ENCODE measurements around the gene SULT1A2. TPM values are rescaled to one million over a fixed set of nuclear protein-coding genes. Genes with fewer than 3 reads are reported as not detected.

The SULT1A2 gene
- total RNA-seq, 1 donor from 2014 or later, result 13.0 TPM

DNA sequence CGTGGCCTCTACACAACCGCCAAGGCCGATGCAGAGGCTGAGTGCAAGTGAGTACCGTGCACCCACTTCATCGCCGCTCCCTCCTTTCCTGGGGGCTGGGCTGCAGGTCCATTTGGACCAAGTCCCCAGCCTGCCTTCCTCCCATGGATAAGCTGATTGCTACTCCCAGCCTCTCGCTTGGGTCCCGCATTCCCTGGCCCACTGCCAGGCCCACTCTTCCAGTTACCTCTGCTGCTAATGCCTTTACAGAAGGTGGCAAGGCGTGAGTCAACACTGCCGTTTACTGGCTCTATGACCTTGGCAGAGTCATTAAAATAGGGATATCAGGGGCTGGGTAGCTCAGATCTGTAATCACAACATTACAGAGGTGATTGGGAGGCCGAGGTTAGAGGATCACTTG is 11.2 kb downstream of the SULT1A2 start:
- intact Hi-C loops (cut with DNase I), result no loop called here
- Histone ChIP-seq H3K27ac (no peak overlapping the region), H3K9me3 (no peaks in the 10 kb centered on the region), H3K27me3 (no peaks in the 10 kb centered on the region), H3K4me3 (no peak overlapping the region), H3K4me1 (no peaks in the 10 kb centered on the region), H3K36me3 (peaks cover 80% of the 10 kb centered on the region)
- ATAC-seq (peak; percentile 67), DNase-seq (no peak)
- TF ChIP-seq, protein P1, sequence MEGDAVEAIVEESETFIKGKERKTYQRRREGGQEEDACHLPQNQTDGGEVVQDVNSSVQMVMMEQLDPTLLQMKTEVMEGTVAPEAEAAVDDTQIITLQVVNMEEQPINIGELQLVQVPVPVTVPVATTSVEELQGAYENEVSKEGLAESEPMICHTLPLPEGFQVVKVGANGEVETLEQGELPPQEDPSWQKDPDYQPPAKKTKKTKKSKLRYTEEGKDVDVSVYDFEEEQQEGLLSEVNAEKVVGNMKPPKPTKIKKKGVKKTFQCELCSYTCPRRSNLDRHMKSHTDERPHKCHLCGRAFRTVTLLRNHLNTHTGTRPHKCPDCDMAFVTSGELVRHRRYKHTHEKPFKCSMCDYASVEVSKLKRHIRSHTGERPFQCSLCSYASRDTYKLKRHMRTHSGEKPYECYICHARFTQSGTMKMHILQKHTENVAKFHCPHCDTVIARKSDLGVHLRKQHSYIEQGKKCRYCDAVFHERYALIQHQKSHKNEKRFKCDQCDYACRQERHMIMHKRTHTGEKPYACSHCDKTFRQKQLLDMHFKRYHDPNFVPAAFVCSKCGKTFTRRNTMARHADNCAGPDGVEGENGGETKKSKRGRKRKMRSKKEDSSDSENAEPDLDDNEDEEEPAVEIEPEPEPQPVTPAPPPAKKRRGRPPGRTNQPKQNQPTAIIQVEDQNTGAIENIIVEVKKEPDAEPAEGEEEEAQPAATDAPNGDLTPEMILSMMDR (IDR thresholded peaks at IDR 0.05), result no peak

DNA sequence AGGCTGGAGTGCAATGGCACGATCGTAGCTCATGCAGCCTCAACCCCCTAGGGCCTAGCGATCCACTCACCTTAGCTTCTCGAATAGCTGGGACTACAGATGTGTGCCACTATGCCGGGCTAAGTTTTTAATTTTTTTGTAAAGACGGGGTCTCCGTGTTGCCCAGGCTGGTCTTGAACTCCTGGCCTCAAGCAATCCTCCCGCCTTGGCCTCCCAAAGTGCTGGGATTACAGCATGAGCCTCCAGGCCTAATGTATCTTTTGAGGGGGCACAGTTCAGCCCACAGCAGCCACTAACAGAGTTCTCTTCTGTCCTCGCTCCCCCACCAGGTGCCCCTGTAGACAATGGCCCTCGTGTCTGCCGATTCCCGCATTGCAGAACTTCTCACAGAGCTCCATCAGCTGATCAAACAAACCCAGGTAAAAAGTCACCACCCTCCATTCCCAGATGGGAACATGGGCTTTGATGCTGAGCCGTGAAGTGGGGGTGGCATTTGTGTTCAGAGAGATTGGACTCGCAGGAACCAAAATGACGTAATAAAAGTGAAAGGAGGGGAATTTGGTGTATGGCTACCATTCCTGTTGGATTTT is 16.0 kb downstream of the SULT1A2 start:
- DNase-seq (no peak), ATAC-seq (no peak)
- no peak overlapping the region for H3K27ac ChIP-seq
- no peak overlapping the region for H3K4me3 ChIP-seq
- TF ChIP-seq, protein P1 (IDR thresholded peaks at IDR 0.05), result no peak
- H3K9me3 ChIP-seq, result no peaks in the 10 kb centered on the region
- intact Hi-C loops (cut with DNase I), result no loop called here
- no peaks in the 10 kb centered on the region for H3K27me3 ChIP-seq
- H3K4me1 ChIP-seq, result no peaks in the 10 kb centered on the region
- H3K36me3 ChIP-seq, result peaks cover 45% of the 10 kb centered on the region

DNA sequence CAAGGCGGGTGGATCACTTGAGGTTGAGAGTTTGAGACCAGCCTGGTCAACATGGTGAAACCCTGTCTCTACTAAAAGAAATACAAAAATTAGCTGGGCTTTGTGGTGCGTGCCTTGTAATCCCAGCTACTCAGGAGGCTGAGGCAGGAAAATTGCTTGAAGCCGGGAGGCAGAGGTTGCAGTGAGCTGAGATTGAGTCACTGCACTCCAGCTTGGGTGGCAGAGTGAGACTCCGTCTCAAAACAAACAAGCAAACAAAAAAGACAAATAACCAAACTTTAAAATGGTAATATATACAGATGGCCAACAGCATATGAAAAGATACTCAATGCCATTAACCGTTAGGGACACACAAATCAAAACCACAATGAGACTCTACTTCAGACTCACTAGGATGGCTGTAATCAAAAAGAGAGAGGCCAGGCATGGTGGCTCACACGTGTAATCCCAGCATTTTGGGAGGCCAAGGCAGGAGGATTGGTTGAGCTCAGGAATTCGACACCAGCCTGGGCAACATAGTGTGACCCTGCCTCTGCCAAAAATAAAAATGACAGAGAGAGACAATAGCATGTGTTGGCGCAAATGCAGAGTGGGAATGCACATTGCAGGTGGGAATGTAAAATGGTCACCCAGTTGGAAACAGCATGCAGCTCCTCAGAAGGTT is 21.3 kb downstream of the SULT1A2 start:
- peaks cover 27% of the 10 kb centered on the region for H3K4me1 ChIP-seq
- no peaks in the 10 kb centered on the region for H3K9me3 ChIP-seq
- TF ChIP-seq, protein P1 (IDR thresholded peaks at IDR 0.05), result no peak
- intact Hi-C loops (cut with DNase I), result no loop called here
- no peak for DNase-seq
- H3K4me3 ChIP-seq, result no peak overlapping the region
- H3K36me3 ChIP-seq, result peaks cover 5% of the 10 kb centered on the region
- ATAC-seq, result no peak
- no peak overlapping the region for H3K27ac ChIP-seq
- H3K27me3 ChIP-seq, result no peaks in the 10 kb centered on the region

DNA sequence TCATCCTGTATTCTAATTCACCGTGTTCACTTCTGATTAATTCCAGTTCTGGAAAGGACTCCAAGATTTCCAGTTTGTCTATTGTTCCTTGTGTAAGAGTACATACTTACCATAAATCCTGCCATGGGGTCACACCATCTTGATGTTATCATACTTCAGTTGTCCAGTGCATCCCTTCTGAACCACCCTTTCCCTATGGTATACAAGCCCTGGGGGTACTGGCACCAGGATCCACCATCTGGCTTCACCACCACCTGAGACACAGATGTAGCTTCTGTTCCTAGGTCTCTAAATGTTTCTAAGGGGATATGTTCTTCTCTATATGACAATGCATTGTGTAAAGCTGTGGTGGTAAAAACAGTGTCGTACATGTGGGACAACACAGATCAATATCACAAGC is 21.9 kb downstream of the SULT1A2 start:
- H3K27ac ChIP-seq, result no peak overlapping the region
- DNase-seq (no peak), ATAC-seq (no peak)
- peaks cover 27% of the 10 kb centered on the region for H3K4me1 ChIP-seq
- TF ChIP-seq, protein P1 (IDR thresholded peaks at IDR 0.05), result no peak
- intact Hi-C loops (cut with DNase I), result no loop called here
- H3K9me3 ChIP-seq, result no peaks in the 10 kb centered on the region
- H3K4me3 ChIP-seq, result no peak overlapping the region
- no peaks in the 10 kb centered on the region for H3K27me3 ChIP-seq
- no peaks in the 10 kb centered on the region for H3K36me3 ChIP-seq

DNA sequence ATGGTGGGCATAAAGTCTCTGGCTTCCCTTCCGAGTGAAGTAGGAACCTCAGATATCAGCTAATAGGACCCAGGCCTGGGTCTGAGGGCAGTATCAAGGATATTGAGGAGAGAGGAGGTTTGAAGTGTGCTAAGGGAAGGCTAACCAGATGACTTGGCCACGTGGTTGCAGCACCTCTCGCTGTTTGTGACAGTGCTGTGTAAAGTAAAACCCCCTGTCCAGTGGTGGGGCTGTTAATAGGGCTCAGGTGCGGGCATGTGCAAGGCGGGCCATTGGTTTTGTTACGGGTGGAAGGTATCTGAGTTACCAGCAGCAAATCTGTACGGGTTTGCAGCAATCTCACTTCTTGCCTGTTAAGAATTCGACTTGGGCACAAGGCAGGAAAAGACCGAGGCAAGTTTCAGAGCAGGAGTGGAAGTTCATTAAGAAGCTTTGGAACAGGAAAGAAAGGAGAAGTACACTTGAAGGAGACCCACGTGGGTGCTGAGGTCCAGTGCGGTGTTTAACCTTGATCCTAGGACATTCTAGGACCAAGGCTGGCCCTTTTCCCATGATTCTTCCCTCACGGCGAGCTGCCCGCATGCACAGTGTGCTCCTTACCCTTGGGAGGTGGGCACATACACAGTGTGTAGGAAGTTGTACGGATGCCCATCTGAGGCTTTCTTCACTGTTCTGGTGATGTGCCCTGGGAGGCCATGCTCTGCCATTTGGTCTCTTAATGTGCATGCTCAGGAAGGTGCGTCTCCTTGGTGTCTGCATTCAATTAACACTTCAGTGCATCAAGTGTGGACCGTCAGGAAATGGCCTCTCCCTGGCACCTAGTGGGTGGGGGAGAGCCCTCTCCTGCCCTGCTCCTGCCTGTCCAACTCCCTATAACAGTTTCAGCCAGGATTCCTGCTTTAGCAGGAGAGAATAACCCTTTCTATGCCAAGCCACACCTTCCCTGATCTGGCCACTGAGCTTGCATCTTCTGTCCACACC is 22.8 kb downstream of the SULT1A2 start:
- Histone ChIP-seq H3K4me1 (peaks cover 27% of the 10 kb centered on the region), H3K4me3 (no peak overlapping the region), H3K27ac (no peak overlapping the region), H3K27me3 (no peaks in the 10 kb centered on the region), H3K36me3 (no peaks in the 10 kb centered on the region), H3K9me3 (no peaks in the 10 kb centered on the region)
- peak; percentile 77 for ATAC-seq
- DNase-seq, result no peak
- TF ChIP-seq, protein P1 (IDR thresholded peaks at IDR 0.05), result no peak
- intact Hi-C loops (cut with DNase I), result no loop called here
